Measurements from ENCODE around the gene ATP5F1E.

DNA sequence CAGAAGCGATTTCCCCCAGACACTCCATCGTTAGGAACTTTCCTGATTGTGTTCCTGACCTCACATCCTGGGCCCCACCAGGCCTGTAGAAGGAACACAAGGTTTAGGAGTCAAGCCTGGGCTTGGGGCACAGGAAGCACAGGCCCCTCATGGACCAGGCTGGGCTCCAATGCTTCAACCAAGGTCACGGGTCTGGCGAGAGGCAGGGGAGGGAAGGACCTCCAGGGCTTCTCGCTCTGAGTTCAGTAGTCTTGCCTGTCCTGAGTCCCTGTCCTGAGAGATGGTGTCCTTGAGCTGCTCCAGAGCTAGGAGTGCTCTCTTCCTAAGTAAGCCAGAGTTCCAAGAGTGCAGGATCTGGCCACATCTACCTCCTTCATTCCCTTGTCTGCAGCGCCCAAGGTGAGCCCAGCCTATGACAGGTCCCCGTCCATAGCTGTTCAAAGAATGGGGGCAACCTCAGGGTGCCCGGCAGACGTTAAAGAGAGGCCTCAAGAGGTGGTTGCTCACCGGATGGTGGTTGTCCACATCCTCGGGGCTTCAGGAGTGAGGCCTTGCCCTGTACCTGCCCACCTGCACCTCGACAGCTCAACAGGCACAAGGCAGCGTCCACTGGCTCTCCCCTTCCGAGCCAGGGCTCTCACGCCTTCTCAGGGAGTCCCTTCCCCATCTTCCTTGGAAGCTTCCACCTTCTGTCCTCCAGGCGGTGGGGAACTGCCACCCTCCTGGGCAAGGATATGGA, 14.5 kb downstream of the ATP5F1E start:
- TF ChIP-seq, protein P1, sequence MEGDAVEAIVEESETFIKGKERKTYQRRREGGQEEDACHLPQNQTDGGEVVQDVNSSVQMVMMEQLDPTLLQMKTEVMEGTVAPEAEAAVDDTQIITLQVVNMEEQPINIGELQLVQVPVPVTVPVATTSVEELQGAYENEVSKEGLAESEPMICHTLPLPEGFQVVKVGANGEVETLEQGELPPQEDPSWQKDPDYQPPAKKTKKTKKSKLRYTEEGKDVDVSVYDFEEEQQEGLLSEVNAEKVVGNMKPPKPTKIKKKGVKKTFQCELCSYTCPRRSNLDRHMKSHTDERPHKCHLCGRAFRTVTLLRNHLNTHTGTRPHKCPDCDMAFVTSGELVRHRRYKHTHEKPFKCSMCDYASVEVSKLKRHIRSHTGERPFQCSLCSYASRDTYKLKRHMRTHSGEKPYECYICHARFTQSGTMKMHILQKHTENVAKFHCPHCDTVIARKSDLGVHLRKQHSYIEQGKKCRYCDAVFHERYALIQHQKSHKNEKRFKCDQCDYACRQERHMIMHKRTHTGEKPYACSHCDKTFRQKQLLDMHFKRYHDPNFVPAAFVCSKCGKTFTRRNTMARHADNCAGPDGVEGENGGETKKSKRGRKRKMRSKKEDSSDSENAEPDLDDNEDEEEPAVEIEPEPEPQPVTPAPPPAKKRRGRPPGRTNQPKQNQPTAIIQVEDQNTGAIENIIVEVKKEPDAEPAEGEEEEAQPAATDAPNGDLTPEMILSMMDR (conservative IDR thresholded peaks at IDR 0.05; ENCODE audit: low read depth in 2 of 2), result no peak
- TF ChIP-seq EZH2 (IDR thresholded peaks at IDR 0.05; ENCODE audit: low read depth, unreplicated experiment) (no peak), REST (IDR thresholded peaks at IDR 0.05; ENCODE audit: unreplicated experiment) (no peak), JUNB (IDR thresholded peaks at IDR 0.05; ENCODE audit: unreplicated experiment) (no peak), CREB1 (CRISPR knock-in tag; IDR thresholded peaks at IDR 0.05; ENCODE audit: low read depth) (no peak), EZH2phosphoT487 (IDR thresholded peaks at IDR 0.05; ENCODE audit: unreplicated experiment) (no peak), NANOG (IDR thresholded peaks at IDR 0.05; ENCODE audit: borderline replicate concordance) (no peak), POLR2AphosphoS5 (IDR thresholded peaks at IDR 0.05; ENCODE audit: low read depth) (no peak), STAT1 (IDR thresholded peaks at IDR 0.05; ENCODE audit: unreplicated experiment) (no peak), ZNF114 (CRISPR knock-in tag; IDR thresholded peaks at IDR 0.05) (no peak), ZNF331 (CRISPR knock-in tag; IDR thresholded peaks at IDR 0.05; ENCODE audit: low read depth) (no peak)
- TF ChIP-seq, protein P2, sequence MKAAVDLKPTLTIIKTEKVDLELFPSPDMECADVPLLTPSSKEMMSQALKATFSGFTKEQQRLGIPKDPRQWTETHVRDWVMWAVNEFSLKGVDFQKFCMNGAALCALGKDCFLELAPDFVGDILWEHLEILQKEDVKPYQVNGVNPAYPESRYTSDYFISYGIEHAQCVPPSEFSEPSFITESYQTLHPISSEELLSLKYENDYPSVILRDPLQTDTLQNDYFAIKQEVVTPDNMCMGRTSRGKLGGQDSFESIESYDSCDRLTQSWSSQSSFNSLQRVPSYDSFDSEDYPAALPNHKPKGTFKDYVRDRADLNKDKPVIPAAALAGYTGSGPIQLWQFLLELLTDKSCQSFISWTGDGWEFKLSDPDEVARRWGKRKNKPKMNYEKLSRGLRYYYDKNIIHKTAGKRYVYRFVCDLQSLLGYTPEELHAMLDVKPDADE (IDR thresholded peaks at IDR 0.05), result no peak
